HG03521 (cell line): ENCODE measurements around the gene DLG2.
"Not testable (repeated sequence)": the region's sequence is repeated elsewhere in the genome, so short reads cannot be mapped to it uniquely, and the experiment has no call there.

Source experiments
- ATAC-seq: cut with Tn5 transposase; IDR thresholded peaks from one replicate; pipeline ENCODE4 v1.9.1; 2021; ENCODE audit warnings: mild to moderate bottlenecking, moderate library complexity; ENCODE audit not compliant: unreplicated experiment

The DLG2 gene

DNA sequence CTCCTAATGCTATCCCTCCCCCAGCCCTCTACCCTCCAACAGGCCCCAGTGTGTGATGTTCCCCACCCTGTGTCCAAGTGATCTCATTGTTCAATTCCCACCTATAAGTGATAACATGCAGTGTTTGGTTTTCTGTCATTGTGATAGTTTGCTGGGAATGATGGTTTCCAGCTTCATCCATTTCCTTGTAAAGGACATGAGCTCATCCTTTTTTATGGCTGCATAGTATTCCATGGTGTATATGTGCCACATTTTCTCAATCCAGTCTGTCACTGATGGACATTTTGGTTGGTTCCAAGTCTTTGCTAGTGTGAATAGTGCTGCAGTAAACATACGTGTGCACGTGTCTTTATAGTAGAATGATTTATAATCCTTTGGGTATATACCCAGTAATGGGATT is 277.6 kb downstream of the DLG2 start:
- not testable (repeated sequence) for ATAC-seq

DNA sequence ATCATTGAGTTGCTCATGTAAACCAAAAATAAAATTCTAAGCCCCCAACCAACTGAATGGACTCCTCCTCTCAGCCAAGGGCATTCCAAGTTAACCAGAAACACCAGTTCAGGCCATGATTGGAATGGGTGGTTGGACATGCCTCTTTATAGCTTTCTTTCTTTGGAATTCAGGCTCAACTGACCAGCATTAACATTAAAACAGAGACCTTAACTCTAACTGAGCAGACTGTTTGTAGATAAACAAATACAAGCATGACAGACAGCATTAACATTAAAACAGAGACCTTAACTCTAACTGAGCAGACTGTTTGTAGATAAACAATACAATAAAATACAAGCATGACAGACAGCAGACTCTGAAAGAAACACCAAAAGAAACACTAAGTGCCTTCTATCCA is 278.2 kb downstream of the DLG2 start:
- ATAC-seq, result no peak

DNA sequence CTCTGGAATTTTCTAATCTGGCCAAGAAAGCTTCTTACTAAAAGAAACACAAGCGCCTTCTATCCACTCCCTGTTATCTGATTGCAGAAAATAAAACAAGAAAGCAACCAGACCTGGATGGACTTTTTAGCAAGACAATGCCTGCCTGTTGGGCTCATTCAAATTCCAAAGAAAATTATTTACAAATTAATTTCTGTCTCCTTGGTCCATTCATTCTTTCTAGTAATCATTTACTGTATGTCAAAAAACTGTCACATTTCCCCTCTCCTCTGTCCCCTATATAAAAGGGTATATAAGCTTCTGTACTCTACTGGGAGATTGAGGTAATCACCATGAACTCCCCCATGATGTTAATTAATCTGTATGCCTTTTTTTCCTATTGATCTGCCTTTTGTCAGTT is 279.9 kb downstream of the DLG2 start:
- no peak for ATAC-seq

DNA sequence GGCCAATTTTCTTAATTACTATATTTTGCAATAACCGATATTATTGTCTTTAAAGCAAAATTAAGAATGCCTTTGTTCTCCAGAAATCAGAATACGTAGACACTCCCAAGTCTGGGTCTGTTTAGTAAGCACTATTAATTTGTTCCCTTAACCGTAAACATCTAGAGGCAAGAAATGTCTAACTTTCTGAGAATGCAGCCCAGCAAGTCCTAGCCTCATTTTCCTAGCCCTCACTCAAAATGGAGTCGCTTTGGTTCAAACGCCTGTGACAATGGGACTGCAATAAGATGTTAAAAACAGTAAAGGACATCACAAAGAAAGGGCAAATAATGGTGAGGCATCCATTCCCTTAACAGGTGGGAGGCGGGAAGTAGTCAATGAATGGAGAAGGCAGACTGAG is 280.7 kb downstream of the DLG2 start:
- no peak for ATAC-seq

DNA sequence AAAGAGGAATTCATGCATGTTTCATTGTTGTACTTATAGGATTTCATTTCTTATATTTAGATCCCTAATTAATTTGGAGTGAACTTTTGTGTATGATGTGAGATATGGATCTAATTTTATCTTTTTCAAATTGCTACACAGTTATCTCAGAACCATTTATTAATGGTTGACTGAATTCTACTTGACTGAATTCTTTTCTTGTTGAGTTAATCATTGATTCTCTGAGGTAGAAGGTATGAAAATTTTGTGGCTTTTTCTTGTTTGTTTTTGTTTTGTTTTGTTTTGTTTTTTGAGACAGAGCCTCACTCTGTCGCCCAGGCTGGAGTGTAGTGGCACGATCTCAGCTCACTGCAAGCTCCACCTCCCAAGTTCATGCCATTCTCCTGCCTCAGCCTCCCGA is 286.3 kb downstream of the DLG2 start:
- ATAC-seq, result not testable (repeated sequence)

DNA sequence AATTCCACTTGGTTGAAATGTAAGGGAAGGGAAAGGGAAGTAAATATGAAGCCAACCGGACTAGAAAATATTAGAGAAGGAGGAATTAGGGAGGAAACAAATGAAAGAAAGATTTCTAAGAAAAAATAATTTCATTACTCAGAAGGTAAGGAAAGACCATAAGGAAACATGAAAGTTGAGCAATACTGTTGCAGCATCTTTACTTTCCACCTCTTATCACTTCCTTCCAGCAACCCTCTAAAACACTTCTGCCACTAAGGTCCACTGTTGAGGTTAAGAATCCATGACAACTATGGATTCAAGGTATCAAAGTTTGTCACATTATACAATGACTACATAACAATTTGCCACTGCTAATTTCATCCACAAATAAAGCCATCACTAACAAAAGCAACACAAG is 308.6 kb downstream of the DLG2 start:
- ATAC-seq, result no peak

DNA sequence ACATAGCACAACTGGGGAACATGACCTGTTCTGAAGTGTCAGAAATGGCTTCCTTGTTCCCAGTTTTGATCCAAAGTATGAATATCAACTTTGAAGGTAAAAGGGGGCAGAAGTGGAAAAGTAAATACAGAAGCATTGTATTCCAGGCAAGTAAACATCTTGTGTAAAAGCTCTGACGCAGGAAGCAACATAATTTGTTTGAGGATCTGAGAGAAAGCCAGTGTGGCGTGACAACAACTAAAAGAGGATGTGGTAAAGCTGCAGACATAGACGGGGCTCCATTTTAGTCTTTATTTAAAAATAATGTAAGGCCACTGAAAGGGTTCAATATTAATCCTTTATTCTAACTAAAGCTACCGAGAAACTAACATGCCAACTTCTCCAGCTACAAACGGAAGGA is 310.2 kb downstream of the DLG2 start:
- peak; percentile 99 for ATAC-seq

DNA sequence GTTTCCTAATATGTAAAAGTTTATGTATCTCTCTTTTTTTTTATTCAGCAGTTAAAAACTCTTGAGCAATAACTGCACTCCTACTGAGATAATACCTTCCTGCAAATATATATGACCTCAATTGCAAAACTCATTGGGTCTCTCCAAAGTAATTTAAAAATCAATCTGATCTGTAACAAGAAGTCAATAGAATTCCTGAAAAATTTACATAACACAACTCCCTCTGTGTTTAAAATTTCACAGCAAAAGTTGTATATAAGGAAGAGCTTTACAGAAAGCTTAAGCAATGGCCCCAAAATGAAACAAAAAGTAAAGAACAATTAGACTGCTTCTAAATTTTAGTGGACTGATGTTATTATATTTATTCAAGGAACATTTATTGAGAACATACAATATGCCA is 313.4 kb downstream of the DLG2 start:
- ATAC-seq, result no peak

DNA sequence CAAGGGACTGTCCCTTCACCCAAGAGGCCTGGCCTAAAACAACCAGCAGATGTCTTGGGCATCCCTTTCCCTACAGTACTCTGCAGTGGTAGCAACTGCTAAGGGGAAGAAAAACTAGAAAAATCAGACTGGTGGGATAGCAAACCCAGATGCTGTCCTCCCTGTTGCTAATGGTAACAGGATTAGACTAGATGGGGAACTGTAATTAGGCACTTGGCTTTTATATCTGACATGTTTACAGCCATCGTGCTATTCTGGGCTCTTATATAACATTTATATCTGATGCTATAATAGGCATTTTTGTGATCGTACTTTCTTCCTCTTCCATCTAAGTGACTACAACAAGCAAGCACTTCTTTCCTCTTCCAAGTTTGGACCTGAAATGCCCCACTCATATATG is 316.7 kb downstream of the DLG2 start:
- no peak for ATAC-seq

DNA sequence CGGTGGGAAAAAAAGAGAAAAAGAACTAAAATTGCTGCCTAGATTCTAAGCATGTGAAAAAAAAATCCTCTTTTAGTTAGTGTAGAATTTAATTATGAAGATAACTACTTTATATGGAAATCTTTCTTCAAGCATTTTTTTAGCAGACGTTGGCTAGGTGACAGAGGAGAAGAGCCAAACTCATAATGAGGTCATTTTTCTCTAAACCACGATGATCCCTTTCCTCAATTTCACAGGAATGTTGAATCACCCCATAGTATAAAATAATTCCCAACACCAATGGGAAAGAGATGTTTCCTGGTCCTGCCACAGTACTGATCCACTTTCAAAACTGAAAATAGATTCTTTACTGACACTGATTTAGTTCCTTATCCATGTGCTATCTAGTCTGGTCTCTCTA is 319.8 kb downstream of the DLG2 start:
- ATAC-seq, result no peak

DNA sequence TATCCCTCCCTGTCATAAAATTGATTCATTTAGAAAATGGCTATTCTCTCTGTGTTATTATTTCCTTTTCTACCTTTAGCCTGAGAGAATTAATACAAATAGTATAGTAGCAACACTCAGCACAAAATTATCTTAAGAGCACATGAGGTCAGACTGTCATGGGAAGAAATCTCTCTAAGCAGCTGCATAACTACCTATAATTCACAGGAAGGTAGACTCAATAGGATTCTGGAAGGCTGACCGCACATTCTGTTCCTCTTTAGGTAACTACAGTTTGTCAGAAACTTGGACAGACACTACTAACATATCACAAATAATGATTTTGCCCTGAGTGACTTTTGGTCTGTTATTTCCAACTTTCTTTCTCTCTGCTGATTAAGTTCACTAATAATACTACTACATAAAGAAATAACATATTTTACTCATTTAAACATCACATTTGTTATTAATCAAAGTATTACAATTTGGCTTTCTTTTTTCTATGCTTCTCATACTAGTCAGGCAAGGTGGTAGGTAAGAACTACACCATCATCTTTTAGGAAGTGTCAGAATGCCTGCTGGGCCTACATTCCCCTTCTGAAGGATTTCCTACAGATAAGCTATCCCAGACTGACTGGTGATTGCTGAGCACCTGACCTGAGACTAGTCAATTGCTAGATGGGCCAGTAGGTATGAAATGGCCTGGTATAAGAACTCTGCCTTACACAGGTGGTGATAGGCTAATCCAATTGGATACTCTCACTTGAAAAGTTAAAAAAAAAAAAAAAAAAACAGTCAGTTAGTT is 325.1 kb downstream of the DLG2 start:
- ATAC-seq, result no peak

DNA sequence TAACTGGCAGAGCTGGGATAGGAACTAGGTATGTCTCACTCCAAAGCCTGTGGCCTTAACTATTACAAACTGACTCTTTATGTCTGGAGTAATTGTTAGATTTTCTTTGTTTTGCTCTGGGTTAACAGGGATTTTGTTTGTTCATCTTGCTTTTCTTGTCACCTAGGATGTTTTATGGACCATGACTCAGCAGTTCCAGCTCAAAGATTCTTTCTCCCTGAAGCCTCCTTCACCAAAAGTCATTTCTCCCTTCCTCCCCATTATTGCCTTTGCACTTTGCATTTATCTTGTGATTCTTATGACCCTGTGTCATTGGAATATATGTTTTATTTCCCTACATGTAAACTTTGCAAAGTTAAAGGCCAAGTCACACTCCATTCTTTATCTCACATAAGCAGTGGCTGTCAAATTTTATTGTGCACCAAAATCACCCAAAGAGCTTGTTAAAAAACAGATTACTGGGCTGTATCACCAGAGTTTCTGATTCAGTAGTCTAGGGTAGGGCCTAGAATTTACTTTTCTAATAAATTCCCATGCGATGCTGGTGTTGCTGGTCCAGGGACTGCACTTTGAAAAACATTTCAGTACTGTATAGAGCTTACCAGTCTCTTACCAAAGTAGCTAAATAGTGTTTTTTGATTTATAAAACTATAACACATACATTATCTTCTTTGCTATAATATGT is 327.7 kb downstream of the DLG2 start:
- ATAC-seq, result no peak

DNA sequence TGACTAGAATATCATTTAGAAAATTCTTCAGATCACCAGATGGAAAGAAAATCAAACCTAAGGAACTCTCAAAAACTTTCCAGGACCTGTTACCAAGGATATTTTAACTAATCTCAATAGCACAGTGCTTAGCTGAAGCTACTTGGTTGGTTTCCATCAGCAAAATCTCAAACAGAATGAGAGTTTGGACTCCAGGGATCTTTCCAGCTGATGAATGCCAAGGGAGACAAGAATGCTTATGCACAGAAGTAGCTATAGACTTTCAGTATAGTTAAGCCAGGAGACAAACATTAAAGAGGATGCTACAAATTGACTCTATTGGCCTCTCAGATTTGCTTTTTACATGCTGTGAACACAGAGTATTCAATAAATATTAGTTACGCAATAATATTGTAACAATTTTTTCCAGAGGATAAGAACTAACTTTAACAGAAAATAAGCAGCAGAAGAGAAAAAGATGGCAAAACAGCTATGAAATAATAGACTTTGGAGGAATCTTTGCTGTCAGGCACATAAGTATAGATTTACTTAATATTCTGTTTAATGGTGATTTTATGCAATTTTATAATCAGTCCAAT is 331.4 kb downstream of the DLG2 start:
- ATAC-seq, result no peak

DNA sequence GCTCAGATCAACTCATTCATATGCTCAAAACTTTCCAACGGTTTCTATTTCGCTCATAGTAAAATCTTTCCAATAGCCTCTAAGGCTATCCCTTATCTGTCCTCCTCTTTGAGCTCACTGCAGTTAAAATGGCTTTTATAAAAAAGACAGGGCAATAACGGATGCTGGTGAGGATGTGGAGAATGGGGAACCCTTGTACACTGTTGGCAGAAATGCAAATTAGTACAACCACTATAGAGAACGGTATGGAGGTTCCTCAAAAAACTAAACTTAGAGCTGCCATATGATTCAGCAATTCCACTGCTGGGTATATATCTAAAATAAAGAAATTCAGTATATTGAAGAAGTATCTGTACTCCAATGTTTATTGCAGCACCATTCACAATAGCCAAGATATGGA is 345.6 kb downstream of the DLG2 start:
- ATAC-seq, result no peak

DNA sequence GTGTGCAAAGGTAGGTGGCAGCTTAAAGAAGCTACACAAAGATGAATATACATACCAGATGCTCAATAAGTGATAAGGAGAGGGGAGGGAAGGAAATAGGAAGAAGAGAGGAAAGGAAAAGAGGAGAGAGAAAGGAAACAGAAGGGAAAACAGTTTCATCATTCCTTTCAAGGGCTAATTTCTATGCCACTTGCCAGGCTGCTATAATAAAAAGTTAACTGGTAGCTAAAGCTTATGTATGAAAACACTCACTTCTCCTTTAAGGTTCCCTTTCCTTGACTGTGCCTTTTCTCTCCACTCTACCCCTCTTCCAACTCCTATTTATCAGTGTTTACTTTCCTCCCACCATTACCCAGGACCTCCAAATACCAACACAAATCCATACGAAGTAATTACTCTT is 347.9 kb downstream of the DLG2 start:
- ATAC-seq, result no peak

DNA sequence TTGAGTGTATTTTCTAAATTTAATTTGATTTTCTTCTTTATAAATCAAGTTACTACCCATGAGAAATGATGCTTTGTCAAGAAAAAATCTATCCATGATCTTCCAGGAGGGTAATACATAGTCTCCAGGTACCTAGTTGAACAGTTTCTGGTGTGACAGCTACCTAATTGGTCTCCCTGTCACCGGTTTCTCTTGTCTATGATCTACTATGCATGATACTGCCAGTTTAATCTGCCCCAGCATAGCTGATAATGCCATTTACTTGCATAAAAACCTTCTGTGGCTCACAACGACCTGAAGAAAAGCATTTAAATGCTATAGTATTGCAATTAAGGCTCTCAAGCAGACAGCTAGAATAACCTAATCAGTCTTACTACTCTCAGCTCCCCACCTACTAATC is 349.5 kb downstream of the DLG2 start:
- ATAC-seq, result no peak

DNA sequence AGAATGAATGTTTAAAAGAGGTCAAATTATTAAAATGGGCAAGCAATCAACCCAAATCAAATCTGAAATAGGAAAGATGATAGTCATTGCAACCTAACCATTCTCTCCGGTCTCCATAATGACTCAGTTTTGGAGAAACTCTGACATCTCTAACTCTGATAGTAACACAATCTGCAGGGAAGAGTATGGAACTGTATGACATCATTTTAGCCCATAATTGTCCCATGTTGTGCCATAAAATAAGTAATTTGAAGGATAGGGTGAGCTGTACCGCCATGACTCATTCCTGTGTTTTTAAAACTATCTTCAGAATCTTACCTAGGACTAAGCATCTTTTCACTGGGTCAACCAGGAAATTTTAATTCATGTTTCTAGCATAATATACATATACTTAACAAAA is 350.8 kb downstream of the DLG2 start:
- no peak for ATAC-seq

DNA sequence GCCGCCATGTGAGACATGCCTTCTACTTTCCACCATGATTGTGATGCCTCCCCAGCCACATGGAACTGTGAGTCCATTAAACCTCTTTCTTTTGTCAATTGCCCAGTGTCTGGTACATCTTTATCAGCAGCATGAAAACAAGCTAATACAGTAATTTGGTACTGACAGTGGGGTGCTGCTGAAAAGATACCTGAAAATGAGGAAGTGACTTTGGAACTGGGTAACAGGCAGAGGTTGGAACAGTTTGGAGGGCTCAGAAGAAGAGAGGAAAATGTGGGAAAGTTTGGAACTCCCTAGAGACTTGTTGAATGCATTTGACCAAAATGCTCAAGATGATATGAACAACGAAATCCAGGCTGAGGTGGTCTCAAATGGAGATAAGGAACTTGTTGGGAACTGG is 356.8 kb downstream of the DLG2 start:
- ATAC-seq, result not testable (repeated sequence)

DNA sequence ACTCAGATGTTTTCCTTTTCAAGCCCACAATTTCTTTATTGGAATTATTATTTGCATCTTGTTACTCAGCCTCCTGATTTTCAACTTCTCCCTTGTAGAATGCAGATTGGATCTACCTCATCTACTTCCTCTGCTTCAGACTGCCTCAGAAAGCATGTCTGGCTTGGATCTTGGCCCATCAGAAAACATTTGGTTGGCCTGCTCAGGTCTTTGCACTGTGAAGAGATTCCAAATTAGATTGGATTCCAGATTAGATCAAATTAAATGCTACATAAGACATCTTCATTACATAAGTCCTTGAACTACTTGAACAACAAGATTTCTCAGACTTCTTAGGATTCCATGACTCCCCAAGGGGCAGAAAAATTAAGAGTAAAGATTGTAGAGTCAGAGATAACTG is 358.0 kb downstream of the DLG2 start:
- no peak for ATAC-seq

DNA sequence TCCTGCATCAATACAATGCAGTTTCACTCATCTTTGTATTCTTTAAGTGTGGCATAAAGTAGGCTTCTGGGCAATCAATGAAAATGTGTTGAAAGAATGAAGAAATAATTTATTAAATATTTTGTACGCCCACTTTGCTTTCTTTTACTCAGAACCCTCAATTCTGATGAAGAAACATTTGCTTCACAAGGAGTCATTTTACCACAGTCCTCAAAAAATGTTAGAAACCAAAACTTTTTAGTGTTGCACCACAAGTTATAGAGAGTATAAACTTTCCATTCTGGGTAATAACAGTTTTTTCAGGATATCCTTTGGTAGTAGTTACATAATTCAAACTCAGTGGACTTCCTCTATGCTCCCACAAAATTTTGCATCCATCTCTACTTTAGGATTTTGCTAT is 360.5 kb downstream of the DLG2 start:
- no peak for ATAC-seq

DNA sequence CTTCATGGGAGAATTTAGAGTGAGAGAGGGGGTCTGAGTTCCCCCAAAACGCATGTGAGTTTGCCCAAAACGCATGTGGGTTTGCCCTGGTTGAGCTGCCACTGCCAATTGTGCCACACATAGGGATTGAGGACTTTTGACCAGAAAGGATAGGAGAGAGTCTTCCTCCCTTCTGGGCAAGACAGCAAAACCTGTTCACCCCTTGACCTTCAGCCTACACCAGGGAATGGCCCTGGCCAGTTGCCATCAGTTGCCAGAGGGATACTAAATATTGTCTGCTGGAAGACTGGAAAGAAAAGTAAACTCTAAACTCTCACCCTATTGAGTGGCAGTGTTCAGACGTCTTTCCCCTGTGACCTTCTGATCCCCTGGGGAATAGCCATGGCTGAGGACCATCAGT is 363.8 kb downstream of the DLG2 start:
- no peak for ATAC-seq

DNA sequence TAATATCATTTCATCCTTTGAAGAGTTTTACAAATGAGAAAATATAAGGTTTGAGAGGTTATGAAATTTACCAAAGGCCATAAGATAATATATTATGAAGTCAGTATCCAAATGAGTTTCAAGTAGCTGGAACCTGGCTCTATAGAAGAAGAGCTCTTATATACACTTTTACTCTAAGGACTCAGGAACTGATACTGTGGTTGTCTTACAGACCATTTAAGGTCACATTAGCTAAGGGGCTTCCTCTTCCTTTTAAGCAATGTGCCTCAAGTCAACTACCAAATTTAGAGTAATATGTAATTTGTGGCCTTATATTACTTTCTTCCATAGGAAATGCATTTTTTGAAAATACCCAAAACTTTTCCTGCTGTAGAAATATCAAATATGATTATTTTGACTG is 369.3 kb downstream of the DLG2 start:
- no peak for ATAC-seq
